Tibial nerve (tissue), 4 donors: ENCODE data around the gene CDH24. TPM values are rescaled to one million over a fixed set of nuclear protein-coding genes. Genes with fewer than 3 reads are reported as not detected.

Source experiments
- DNase-seq, 2 donors: peaks; one replicate each; pipeline ENCODE4 v3.0.0-alpha.2; 2019; ENCODE audit warnings: low spot score in 2 of 2
- H3K27ac ChIP-seq, 4 donors: fragments of 200-600 bp; sonication (generic) in 3 of 4; one replicate each; pipeline ENCODE4 v1.5.1; 2017 to 2019; ENCODE audit warnings: mild to moderate bottlenecking in 1 of 4
- H3K27me3 ChIP-seq, 2 donors: fragments of 200-600 bp; sonication (generic) in 1 of 2; one replicate each; pipeline versions ENCODE4 v1.5.1 to v1.6.0; 2017 to 2019
- H3K36me3 ChIP-seq, 3 donors: fragments of 200-600 bp; sonication (generic); one replicate each; pipeline ENCODE4 v1.5.1; 2018 to 2019
- H3K4me1 ChIP-seq, 4 donors: fragments of 200-600 bp; sonication (generic) in 3 of 4; one replicate each; pipeline ENCODE4 v1.5.1; 2017 to 2019
- H3K4me3 ChIP-seq, 4 donors: fragments of 200-600 bp; sonication (generic) in 3 of 4; one replicate each; pipeline ENCODE4 v1.5.1; 2017 to 2019; ENCODE audit warnings: mild to moderate bottlenecking in 1 of 4, moderate library complexity in 1 of 4
- H3K9me3 ChIP-seq, 4 donors: fragments of 200-600 bp; sonication (generic) in 3 of 4; one replicate each; pipeline ENCODE4 v1.5.1; 2017 to 2019
- EP300 ChIP-seq, 2 donors: sonication (generic); formaldehyde crosslinking; IDR thresholded peaks; one replicate each; pipeline ENCODE4 v1.6.1; 2017; ENCODE audit warnings: antibody characterized with exemption in 2 of 2, mild to moderate bottlenecking in 1 of 2
- POLR2A ChIP-seq, 2 donors: fragments of 450-650 bp; IDR thresholded peaks; one replicate each; pipeline ENCODE4 v1.6.1; 2017; ENCODE audit warnings: antibody characterized with exemption in 2 of 2, mild to moderate bottlenecking in 2 of 2, moderate library complexity in 2 of 2
- WGBS, 2 donors: methylation state at CpG; one replicate each; pipeline ENCODE4 v1.1.5; 2018; 5-methylcytosine and 5-hydroxymethylcytosine counted together
- total RNA-seq, 4 donors: library from RNA; depleted of rRNA; stranded (reverse); fragments of >200 nt; gene quantifications; one replicate each; pipeline ENCODE4 v1.1.0, GENCODE V29; 2016
- TF ChIP-seq, protein P1 (sequence below), 5 experiments: fragments of 200-600 bp in 3 of 5; fragments of 450-650 bp in 2 of 5; sonication (generic) in 3 of 5; IDR thresholded peaks; one replicate each; pipeline ENCODE4 v1.5.1; 2016 to 2019; ENCODE audit warnings: antibody characterized with exemption in 5 of 5, mild to moderate bottlenecking in 3 of 5, moderate library complexity in 2 of 5

Gene CDH24, protein sequence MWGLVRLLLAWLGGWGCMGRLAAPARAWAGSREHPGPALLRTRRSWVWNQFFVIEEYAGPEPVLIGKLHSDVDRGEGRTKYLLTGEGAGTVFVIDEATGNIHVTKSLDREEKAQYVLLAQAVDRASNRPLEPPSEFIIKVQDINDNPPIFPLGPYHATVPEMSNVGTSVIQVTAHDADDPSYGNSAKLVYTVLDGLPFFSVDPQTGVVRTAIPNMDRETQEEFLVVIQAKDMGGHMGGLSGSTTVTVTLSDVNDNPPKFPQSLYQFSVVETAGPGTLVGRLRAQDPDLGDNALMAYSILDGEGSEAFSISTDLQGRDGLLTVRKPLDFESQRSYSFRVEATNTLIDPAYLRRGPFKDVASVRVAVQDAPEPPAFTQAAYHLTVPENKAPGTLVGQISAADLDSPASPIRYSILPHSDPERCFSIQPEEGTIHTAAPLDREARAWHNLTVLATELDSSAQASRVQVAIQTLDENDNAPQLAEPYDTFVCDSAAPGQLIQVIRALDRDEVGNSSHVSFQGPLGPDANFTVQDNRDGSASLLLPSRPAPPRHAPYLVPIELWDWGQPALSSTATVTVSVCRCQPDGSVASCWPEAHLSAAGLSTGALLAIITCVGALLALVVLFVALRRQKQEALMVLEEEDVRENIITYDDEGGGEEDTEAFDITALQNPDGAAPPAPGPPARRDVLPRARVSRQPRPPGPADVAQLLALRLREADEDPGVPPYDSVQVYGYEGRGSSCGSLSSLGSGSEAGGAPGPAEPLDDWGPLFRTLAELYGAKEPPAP
- 10 to 100 TPM in 1 of 4 donors, 1 to 10 TPM in 3; 3.9 to 11.1 (median 6.0) TPM for total RNA-seq

DNA sequence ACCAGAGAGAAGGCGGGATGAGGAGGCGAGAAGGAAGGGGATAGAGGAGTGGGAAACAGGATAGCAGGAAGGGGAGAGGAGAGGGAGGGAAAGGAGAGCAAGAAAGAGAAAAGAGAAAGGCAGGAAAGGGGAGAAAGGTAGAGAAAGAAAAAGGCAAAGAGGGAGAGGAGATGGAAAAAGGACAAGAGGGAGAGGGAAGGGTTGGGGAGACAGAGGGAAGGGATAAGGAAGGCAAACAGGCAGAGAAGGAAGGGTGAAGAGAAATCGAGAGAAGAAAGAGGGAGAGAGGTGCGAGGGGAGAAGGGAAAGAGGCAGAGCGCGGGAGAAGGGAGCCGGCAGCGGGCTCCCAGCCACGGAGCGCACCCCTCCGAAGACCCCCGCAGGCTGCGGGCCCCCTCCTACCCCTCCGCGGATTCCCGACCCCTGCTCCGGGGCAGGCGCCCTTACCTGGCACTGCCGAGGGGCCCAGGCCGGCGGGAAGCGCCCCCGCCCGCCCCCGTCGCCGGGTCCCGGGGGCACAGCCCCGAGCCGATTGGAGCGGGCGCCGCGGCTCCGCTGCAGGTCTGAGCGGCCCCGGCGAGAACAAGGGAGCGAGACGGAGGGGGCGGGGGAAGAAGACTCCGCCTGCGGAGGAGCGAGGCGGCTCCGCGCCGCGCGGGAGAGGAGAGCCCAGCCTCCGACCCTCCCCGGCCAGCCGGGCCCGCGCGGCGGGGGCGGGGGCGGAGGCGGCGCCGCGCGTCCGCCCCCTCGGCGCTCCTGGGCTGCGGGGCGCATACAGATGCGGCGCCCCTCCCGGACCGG lies at the start of gene CDH24:
Gene CDH24, minus strand, starts transcription at position 565 of the 801 bp plus-strand sequence. CDS start 1,787 bp downstream, outside the sequence.
- peak within 1 kb of the TSS; percentile 17 to 77 (median 46) for H3K27ac ChIP-seq
- WGBS, 2 donors = 5 to 6% methylated on average over 19 to 23 of the region's 73 CpGs
- H3K4me1 ChIP-seq = peaks cover 0 to 27% (median 8%) of the 10 kb centered on the region in 4 donors
- peak within 1 kb of the TSS; percentile 52 to 83 (median 58) for H3K4me3 ChIP-seq
- H3K27me3 ChIP-seq = no peaks in the 10 kb centered on the region
- H3K36me3 ChIP-seq = peaks cover 0 to 36% (median 15%) of the 10 kb centered on the region in 3 donors
- TF ChIP-seq EP300 (IDR thresholded peaks at IDR 0.05) = no peak
- TF ChIP-seq, protein P1, sequence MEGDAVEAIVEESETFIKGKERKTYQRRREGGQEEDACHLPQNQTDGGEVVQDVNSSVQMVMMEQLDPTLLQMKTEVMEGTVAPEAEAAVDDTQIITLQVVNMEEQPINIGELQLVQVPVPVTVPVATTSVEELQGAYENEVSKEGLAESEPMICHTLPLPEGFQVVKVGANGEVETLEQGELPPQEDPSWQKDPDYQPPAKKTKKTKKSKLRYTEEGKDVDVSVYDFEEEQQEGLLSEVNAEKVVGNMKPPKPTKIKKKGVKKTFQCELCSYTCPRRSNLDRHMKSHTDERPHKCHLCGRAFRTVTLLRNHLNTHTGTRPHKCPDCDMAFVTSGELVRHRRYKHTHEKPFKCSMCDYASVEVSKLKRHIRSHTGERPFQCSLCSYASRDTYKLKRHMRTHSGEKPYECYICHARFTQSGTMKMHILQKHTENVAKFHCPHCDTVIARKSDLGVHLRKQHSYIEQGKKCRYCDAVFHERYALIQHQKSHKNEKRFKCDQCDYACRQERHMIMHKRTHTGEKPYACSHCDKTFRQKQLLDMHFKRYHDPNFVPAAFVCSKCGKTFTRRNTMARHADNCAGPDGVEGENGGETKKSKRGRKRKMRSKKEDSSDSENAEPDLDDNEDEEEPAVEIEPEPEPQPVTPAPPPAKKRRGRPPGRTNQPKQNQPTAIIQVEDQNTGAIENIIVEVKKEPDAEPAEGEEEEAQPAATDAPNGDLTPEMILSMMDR (IDR thresholded peaks at IDR 0.05) = no peak
- TF ChIP-seq POLR2A (IDR thresholded peaks at IDR 0.05) = no peak
- H3K9me3 ChIP-seq = no peaks in the 10 kb centered on the region
- peak; percentile 40 to 48 for DNase-seq

DNA sequence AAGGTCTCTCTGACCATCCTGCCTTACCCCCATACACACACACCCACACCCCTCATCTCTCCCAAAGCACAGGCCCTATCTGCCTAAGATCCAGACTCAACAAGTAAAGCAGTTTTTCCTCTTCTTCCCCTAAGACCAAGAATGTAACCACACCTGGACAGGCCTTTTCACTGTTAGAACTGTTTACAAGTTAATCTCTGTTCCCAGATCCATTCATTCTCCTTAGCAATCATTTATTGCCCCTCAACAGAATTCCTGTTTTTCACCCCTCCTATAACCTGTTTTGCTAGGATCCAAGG lies 49.4 kb upstream of the CDH24 start:
- Histone ChIP-seq H3K27ac (no peak overlapping the region), H3K9me3 (no peaks in the 10 kb centered on the region), H3K4me3 (no peak overlapping the region), H3K4me1 (no peaks in the 10 kb centered on the region), H3K36me3 (no peaks in the 10 kb centered on the region), H3K27me3 (no peaks in the 10 kb centered on the region)
- no peak for TF ChIP-seq POLR2A (IDR thresholded peaks at IDR 0.05)
- TF ChIP-seq, protein P1 (IDR thresholded peaks at IDR 0.05) = no peak
- TF ChIP-seq EP300 (IDR thresholded peaks at IDR 0.05) = no peak
- no peak for DNase-seq

DNA sequence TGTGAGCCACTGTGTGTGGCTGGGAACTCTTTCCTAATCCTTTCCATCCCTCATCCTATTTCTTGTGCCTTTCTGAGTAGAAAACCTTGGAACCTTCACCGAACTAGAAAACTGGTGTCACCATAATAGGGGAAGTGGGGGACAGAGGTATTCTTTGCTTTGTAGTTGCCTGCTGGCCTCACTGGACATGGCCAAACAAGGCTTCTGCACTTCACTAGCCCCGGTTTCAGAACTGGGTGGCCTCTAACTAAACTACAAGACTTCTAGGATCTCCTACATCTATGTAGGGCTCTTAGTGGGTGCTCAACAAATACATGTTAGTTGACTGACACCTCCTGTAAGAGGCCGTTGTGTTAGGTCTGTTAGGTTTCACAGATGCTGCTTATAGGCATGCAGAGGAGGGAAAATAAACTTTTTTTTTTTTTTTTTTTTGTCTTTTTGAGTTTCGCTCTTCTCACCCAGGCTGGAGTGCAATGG lies 48.1 kb upstream of the CDH24 start:
- 85 to 90% methylated on average over 4 of the region's 4 CpGs for WGBS, 2 donors
- H3K27ac ChIP-seq = no peak overlapping the region

DNA sequence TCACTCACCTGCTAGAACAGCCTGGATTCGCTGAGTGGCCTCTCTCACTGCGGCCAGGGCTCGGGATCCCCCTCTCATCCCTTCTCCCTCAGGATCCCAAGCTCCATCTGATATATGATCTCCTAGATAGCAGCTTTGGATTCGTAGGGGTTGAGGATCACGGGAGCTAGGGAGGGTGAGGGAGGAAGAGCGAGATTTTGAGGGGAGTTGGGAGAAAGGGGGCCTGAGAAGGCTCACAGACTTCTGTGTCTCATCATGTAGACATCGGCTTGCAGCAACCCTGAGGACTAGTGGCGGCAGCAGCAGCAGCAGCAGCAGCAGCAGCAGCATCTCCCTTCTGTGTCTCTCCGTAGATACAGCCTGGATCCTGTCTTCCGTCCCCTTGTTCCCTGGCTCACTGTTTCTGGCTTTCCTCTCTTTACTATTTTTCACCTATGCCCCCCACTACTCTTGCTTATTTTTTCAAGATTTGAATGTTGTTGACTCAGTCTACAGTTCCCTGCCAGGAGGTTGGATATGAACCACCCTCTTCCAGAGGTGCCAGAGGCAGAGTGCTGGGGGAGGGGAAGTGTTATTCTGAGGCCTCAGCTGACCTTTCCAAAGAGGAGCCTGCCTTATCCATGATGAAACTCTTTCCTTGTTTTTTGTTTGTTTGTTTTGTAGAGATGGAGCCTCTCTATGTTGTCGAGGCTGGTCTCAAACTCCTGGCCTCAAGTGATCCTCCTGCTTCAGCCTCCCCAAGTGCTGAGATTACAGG lies 47.4 kb upstream of the CDH24 start, which contains the start of gene CIROP:
Gene CIROP, minus strand, starts transcription at position 399 of the 757 bp plus-strand sequence. Its CDS starts 69 bp downstream, at position 330.
- H3K27me3 ChIP-seq = no peaks in the 10 kb centered on the region
- no peaks in the 10 kb centered on the region for H3K9me3 ChIP-seq
- TF ChIP-seq EP300 (IDR thresholded peaks at IDR 0.05) (no peak), POLR2A (IDR thresholded peaks at IDR 0.05) (no peak)
- TF ChIP-seq, protein P1 (IDR thresholded peaks at IDR 0.05) = no peak
- no peaks in the 10 kb centered on the region for H3K36me3 ChIP-seq
- H3K4me3 ChIP-seq = no peak within 1 kb of the TSS
- WGBS, 2 donors = 52 to 58% methylated on average over 11 of the region's 11 CpGs
- no peak for DNase-seq
- H3K4me1 ChIP-seq = no peaks in the 10 kb centered on the region
- no peak within 1 kb of the TSS for H3K27ac ChIP-seq

More for the DNA sequence above, 48.1 kb upstream of the CDH24 start:
- Histone ChIP-seq H3K4me3 (no peak overlapping the region), H3K36me3 (no peaks in the 10 kb centered on the region), H3K9me3 (no peaks in the 10 kb centered on the region), H3K27me3 (no peaks in the 10 kb centered on the region), H3K4me1 (no peaks in the 10 kb centered on the region)
- no peak for DNase-seq
- TF ChIP-seq, protein P1 (IDR thresholded peaks at IDR 0.05) = no peak
- TF ChIP-seq EP300 (IDR thresholded peaks at IDR 0.05) = no peak
- TF ChIP-seq POLR2A (IDR thresholded peaks at IDR 0.05) = no peak
